Testis (tissue), 3 donors: Measurements from ENCODE around the gene FEM1A. TPM values are rescaled to one million over a fixed set of nuclear protein-coding genes. Genes with fewer than 3 reads are reported as not detected.

ENCODE experiments used
- DNase-seq: peaks from one replicate; pipeline ENCODE4 v3.0.0-alpha.2; 2019
- H3K27ac ChIP-seq, 2 donors: fragments of 200-600 bp; sonication (generic); one replicate each; pipeline ENCODE4 v1.5.1; 2019
- H3K27me3 ChIP-seq: fragments of 200-600 bp; sonication (generic); one replicate; pipeline ENCODE4 v1.5.1; 2019
- H3K36me3 ChIP-seq: fragments of 200-600 bp; sonication (generic); one replicate; pipeline ENCODE4 v1.5.1; 2017; ENCODE audit warnings: low read depth; ENCODE audit errors: missing control alignments
- H3K4me1 ChIP-seq: fragments of 200-600 bp; sonication (generic); one replicate; pipeline ENCODE4 v1.5.1; 2019
- H3K4me3 ChIP-seq, 2 donors: fragments of 200-600 bp; sonication (generic); one replicate each; pipeline ENCODE4 v1.5.1; 2017 to 2019
- H3K9me3 ChIP-seq: fragments of 200-600 bp; sonication (generic); one replicate; pipeline ENCODE4 v1.5.1; 2017
- POLR2A ChIP-seq: fragments of 450-650 bp; IDR thresholded peaks from one replicate; pipeline ENCODE4 v1.6.1; 2017; ENCODE audit warnings: antibody characterized with exemption, mild to moderate bottlenecking, moderate library complexity
- WGBS, 2 donors: methylation state at CpG; one replicate each; pipeline ENCODE4 v1.1.5; 2018; 5-methylcytosine and 5-hydroxymethylcytosine counted together
- intact Hi-C: fragments of 100-400 bp; cut with DNase I; formaldehyde crosslinking; loops from one replicate; pipeline ENCODE4 v1.15.1; 2023; ENCODE audit warnings: low total_unique reads
- polyA plus RNA-seq: library from polyadenylated mRNA; stranded (reverse); fragments of 350-450 nt; fragmentation: Illumina TruSeq; extraction: RNeasy Lipid Tissue Mini Kit (QIAGEN cat#74804); gene quantifications from one replicate; pipeline ENCODE4 v1.2.3, GENCODE V29; 2014; ENCODE audit warnings: low read depth, low replicate concordance; ENCODE audit not compliant: insufficient read depth
- total RNA-seq, 2 donors: library from RNA; depleted of rRNA; stranded (reverse); fragments of >200 nt; gene quantifications; one replicate each; pipeline ENCODE4 v1.2.3, GENCODE V29; 2016
- TF ChIP-seq, protein P1 (sequence below), 3 experiments: fragments of 450-650 bp in 2 of 3; fragments of 200-600 bp in 1 of 3; sonication (generic) in 1 of 3; IDR thresholded peaks; one replicate each; pipeline ENCODE4 v1.5.1; 2016 to 2019; ENCODE audit warnings: antibody characterized with exemption in 3 of 3, mild to moderate bottlenecking in 2 of 3, moderate library complexity in 1 of 3

FEM1A gene
- total and polyA plus RNA-seq, 3 donors from 2014 or later, result 7.5 to 15.8 (median 14.3) TPM

DNA sequence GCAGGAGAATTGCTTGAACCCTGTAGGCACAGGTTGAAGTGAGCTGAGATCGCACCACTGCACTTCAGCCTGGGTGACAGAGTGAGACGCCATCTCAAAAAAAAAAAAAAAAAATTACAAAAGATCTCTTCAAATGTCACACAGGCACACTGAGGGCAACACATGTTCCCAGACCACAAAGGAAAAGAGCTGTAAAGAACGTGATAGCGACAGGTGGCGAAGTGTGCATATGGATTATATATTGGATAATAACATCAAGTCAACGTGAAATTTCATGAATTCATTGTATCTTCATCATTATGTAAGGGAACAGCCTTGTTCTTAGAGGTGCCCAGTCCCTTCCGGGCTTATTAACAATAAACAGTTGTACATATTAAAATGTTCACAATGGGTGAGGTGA lies 36.1 kb upstream of the FEM1A start:
- TF ChIP-seq, protein P1, sequence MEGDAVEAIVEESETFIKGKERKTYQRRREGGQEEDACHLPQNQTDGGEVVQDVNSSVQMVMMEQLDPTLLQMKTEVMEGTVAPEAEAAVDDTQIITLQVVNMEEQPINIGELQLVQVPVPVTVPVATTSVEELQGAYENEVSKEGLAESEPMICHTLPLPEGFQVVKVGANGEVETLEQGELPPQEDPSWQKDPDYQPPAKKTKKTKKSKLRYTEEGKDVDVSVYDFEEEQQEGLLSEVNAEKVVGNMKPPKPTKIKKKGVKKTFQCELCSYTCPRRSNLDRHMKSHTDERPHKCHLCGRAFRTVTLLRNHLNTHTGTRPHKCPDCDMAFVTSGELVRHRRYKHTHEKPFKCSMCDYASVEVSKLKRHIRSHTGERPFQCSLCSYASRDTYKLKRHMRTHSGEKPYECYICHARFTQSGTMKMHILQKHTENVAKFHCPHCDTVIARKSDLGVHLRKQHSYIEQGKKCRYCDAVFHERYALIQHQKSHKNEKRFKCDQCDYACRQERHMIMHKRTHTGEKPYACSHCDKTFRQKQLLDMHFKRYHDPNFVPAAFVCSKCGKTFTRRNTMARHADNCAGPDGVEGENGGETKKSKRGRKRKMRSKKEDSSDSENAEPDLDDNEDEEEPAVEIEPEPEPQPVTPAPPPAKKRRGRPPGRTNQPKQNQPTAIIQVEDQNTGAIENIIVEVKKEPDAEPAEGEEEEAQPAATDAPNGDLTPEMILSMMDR (IDR thresholded peaks at IDR 0.05), result no peak
- no peak for TF ChIP-seq POLR2A
- Histone ChIP-seq H3K27me3 (no peaks in the 10 kb centered on the region), H3K4me3 (no peak overlapping the region), H3K36me3 (no peaks in the 10 kb centered on the region), H3K27ac (no peak overlapping the region), H3K9me3 (no peaks in the 10 kb centered on the region), H3K4me1 (peaks cover 9% of the 10 kb centered on the region)
- DNase-seq, result no peak
- WGBS, 2 donors, result 82 to 86% methylated on average over 7 of the region's 7 CpGs
- intact Hi-C loops, result no loop called here

GRCh38 chr19:4758082-4758481 lies 33.5 kb upstream of the FEM1A start:
- intact Hi-C loops, result no loop called here
- WGBS, 2 donors, result 76 to 84% methylated on average over 4 of the region's 4 CpGs

DNA sequence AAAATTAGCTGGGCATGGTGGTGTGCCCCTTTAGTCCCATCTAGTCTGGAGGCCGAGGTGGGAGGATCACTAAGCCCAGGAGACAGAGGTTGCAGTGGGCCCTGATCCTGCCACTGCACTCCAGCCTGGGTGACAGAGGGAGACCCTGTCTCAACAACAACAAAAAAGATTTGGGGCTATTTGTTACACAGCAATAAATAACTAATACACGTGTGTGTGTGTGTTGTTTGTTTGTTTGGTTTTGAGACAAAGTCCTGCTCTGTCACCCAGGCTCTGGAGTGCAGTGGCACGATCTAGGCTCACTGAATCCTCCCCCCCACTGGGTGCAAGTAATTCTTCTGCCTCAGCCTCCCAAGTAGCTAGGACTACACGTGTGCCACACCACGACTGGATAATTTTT lies 32.9 kb upstream of the FEM1A start:
- Histone ChIP-seq H3K4me3 (no peak overlapping the region), H3K27ac (no peak overlapping the region), H3K36me3 (no peaks in the 10 kb centered on the region), H3K4me1 (peaks cover 10% of the 10 kb centered on the region), H3K9me3 (no peaks in the 10 kb centered on the region), H3K27me3 (no peaks in the 10 kb centered on the region)
- TF ChIP-seq, protein P1 (IDR thresholded peaks at IDR 0.05), result no peak
- 64 to 68% methylated on average over 5 of the region's 5 CpGs for WGBS, 2 donors
- no peak for DNase-seq
- intact Hi-C loops, result no loop called here

More at GRCh38 chr19:4758082-4758481, 33.5 kb upstream of the FEM1A start:
- DNase-seq, result no peak
- Histone ChIP-seq H3K27me3 (no peaks in the 10 kb centered on the region), H3K27ac (no peak overlapping the region), H3K4me3 (no peak overlapping the region), H3K36me3 (no peaks in the 10 kb centered on the region), H3K9me3 (no peaks in the 10 kb centered on the region), H3K4me1 (peaks cover 10% of the 10 kb centered on the region)
- TF ChIP-seq, protein P1 (IDR thresholded peaks at IDR 0.05), result no peak
- TF ChIP-seq POLR2A, result no peak

DNA sequence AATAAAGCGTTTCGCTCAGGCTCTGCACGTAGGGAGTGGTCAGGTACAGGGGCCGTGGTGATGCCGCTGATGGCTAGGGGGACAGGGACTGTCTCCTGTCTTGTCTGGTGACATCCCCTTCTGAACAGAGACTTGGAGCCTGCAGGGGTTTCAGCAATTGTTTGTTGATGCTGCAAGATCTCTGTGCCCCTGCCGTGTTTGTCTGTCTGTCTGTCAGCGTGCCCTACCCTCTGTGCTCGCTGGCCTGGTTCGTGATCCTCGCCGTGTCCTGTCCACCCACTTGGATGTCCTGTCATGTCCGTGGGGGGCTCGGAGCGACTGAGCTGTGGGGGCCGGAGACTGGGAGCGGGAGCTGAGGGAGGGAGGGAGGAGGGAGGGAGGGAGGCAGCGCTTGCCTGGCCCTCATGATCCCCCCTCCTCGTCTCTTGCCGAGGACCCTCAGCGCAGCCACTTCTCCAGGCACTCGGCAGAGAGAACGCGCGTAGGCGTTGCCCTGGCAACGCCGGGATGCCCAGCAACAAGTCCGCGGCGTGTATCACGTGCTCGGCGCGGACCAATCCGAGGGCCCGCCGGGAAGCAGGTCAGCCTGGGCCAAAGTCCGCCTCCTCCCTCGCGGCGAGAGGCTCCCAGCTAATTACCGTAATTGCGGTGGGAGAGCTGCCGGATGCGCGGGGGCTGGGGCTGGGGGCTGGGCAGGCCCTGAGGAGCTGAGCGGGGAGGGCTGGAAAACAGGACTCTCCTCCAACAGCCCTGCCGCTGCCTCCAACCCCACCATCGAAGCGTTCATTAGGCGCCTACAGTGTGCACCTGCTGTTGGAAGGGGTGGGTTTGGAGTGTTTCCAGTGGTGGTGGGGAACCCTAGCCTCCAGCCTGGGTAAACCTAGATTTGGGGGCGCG lies 31.9 kb upstream of the FEM1A start:
- WGBS, 2 donors, result 1 to 2% methylated on average over 32 to 49 of the region's 53 CpGs
- peak overlapping the region; percentile 25 to 49 for H3K4me3 ChIP-seq
- TF ChIP-seq, protein P1 (IDR thresholded peaks at IDR 0.05), result peak in 1 of 3 experiments; percentile 10
- TF ChIP-seq POLR2A, result no peak

More for the DNA sequence above, 31.9 kb upstream of the FEM1A start:
- H3K36me3 ChIP-seq, result no peaks in the 10 kb centered on the region
- no peak overlapping the region for H3K27ac ChIP-seq
- H3K4me1 ChIP-seq, result peaks cover 10% of the 10 kb centered on the region
- intact Hi-C loops, result no loop called here
- DNase-seq, result peak; percentile 96
- no peaks in the 10 kb centered on the region for H3K9me3 ChIP-seq
- H3K27me3 ChIP-seq, result no peaks in the 10 kb centered on the region
